NCI-H510A (cell line): ENCODE measurements around the gene SOAT2.
A peak's percentile ranks its signal among the peaks of the same experiment; 100 is the strongest.
"Not testable (repeated sequence)": the region's sequence is repeated elsewhere in the genome, so short reads cannot be mapped to it uniquely, and the experiment has no call there.

Experiments
- DNase-seq: peaks from one replicate; lab custom pipeline; 2025; lab: John Stamatoyannopoulos, UW

SOAT2 gene

DNA sequence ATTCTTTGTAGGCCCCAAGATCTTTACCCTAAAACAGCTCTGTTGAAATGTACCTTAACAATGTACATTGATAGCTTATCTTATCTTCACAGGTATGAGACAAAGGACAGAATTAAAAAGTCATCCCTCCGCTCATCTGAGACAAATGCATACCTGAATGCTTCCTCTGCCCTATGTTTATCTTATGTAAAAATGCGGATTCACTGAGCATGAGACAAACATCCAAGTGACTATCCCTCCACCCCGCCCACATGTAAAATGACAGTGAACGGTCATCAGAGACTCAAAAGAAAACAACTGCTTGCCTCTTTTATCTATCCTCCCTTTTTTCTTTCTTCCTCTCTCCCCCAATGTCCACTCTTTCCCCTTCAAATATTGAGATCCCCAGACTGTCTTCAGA lies 40.1 kb downstream of the SOAT2 start:
- no peak for DNase-seq

GRCh38 chr12:53145383-53146260 lies 42.3 kb downstream of the SOAT2 start:
- DNase-seq, result no peak

- DNase-seq, result no peak
These were observed 43.9 kb downstream of the SOAT2 start for GRCh38 chr12:53147181-53147580.

- no peak for DNase-seq
These were observed 44.4 kb downstream of the SOAT2 start for GRCh38 chr12:53147653-53148052.

- DNase-seq, result no peak
These were observed 47.8 kb downstream of the SOAT2 start for GRCh38 chr12:53151039-53151438.

DNA sequence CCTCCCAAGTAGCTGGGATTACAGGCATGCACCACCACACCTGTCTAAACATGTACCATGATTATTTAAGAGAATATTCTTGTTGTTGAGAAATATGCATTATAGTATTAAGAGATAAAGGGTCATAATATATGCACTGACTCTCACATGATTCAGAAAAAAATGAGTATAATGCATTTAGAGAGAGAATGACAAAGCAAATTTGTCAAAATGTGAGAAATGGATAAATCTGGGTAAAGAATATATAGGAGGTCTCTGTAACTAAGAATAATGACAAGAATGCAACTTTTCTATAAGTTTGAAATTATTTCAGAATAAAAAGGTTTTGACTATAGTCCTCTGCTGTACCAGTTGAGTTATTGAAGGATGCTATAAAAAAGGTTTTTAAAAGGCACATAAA lies 49.1 kb downstream of the SOAT2 start:
- DNase-seq, result no peak

GRCh38 chr12:53159195-53159839 lies 56.0 kb downstream of the SOAT2 start:
- peak; percentile 50 for DNase-seq

DNA sequence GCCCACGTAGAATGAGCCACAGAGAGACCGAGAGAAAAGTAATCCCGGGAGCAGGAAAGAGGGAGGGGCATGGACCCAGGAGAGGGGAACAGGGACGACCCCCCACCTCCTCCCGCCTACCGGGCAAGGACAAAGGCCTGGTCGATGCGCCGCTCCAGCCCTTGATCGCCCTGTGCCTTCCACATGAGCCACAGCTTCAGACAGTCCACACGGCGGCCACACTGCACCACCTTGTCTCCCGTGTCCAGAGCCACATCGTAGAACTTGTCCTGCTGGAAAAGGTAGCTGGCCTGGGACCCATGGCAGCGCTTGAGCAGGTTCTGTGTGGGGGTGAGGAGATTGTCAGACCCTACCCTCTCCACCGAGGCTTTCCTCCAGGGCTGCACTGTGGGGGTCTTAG lies 56.7 kb downstream of the SOAT2 start:
- no peak for DNase-seq

- DNase-seq, result no peak
These were observed 57.4 kb downstream of the SOAT2 start for GRCh38 chr12:53160673-53161072.

- no peak for DNase-seq
These were observed 58.0 kb downstream of the SOAT2 start for GRCh38 chr12:53161119-53161911.

- not testable (repeated sequence) for DNase-seq
These were observed 59.7 kb downstream of the SOAT2 start for GRCh38 chr12:53163008-53163407.

DNA sequence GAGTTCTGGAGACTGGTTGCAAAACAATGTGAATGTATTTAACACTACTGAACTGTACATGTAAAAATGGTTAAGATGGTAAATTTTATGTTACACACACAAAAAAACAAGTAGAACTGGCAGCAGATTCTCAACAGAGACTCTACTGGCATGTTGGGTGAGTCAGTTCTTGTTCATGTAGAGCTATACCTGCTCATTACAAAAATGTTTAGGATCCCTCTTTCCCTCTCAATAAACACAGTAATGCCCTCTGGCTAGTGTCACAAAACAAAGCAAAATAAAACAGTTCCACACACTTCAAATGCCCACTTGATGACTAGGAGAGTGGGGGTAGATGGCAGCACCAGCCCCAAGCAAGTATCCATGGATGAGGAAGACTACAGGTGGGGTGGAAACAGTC lies 63.6 kb downstream of the SOAT2 start:
- no peak for DNase-seq

DNA sequence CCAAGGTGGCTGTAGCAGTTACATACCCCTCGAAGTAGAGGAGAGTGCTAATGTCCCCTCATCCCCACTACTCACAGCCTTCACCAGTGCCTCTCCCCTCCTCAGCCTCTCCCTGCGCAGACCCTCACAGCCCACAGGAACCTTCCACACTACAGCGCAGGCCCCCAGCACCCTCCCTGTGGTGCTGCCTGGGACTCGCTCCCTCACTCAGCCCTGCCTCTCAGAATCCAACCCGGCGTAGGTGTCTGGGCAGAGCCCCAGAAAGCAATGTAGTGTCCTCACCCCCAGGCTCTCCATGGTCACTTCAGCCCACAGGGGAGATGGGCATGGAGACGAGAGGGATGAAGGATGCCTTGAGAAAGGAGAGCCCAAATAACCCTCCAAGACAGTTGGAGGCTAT lies 66.4 kb downstream of the SOAT2 start:
- DNase-seq, result no peak

- DNase-seq, result no peak
These were observed 66.9 kb downstream of the SOAT2 start for GRCh38 chr12:53170215-53170614.

GRCh38 chr12:53170876-53171724 lies 67.8 kb downstream of the SOAT2 start:
- no peak for DNase-seq

DNA sequence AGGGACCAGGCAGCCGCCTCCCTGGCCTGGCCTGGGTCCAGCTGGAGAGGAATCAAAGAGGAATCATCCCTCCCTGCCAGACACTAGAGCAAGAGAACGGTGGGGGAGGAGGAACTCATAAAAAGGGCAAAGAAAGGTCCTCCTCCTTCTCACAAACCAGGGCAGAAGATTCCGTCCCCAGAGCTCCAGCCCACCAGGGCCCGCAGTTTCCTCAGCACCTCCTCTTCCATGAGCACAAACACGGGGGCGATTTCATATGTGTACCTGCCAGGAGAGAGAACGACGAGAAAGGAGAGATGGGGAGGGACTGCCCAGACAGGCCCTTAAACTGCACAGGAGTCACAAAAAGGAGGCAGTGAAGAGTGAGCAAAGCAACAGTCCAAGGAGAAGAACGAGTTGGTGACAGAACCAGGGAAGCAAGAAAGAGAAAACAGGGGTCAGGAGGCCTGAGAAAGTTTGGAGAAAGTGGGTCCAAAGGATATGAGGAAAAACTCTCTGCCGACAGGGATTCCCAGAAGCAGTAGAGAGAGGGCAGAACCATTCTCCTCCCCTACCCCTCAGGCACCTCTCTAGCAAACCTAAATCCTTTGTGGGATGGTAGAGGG lies 68.5 kb downstream of the SOAT2 start:
- no peak for DNase-seq

- DNase-seq, result no peak
These were observed 69.1 kb downstream of the SOAT2 start for GRCh38 chr12:53172352-53172751.

- DNase-seq, result no peak
These were observed 69.9 kb downstream of the SOAT2 start for GRCh38 chr12:53173085-53173715.
